HepG2 (cell line): ENCODE data around the gene ZFAND6. TPM values are rescaled to one million over a fixed set of nuclear protein-coding genes. Genes with fewer than 3 reads are reported as not detected.
A peak's percentile ranks its signal among the peaks of the same experiment; 100 is the strongest.

Source experiments
- CEBPZ ChIP-seq: IDR thresholded peaks from 2 replicates; pipeline ENCODE4 v1.6.1; 2012; ENCODE audit warnings: low read length, improper control_type of control experiment
- CENPT ChIP-seq: sonication (generic); formaldehyde crosslinking; IDR thresholded peaks from 2 replicates; pipeline ENCODE4 v1.8.0; 2022; ENCODE audit warnings: low read depth, mild to moderate bottlenecking, moderate library complexity, missing genetic modification reagents
- CHD4 ChIP-seq: fragments of 200-600 bp; sonication (generic); IDR thresholded peaks from 2 replicates; pipeline ENCODE4 v1.7.0; 2017; ENCODE audit warnings: mild to moderate bottlenecking, low read length, borderline replicate concordance
- FOXA3 ChIP-seq: IDR thresholded peaks from 2 replicates; pipeline ENCODE4 v1.6.1; 2016; ENCODE audit warnings: missing genetic modification reagents, missing compliant biosample characterization
- HOXA5 ChIP-seq: sonication (generic); formaldehyde crosslinking; IDR thresholded peaks from 2 replicates; pipeline ENCODE4 v1.4.0; 2020; ENCODE audit warnings: missing genetic modification reagents
- KDM2A ChIP-seq: sonication (generic); formaldehyde crosslinking; IDR thresholded peaks from 2 replicates; pipeline ENCODE4 v1.4.0; 2020; ENCODE audit warnings: low read depth, missing genetic modification reagents, borderline replicate concordance
- KDM4B ChIP-seq: sonication (generic); formaldehyde crosslinking; IDR thresholded peaks from 2 replicates; pipeline ENCODE4 v1.4.0; 2020; ENCODE audit warnings: missing genetic modification reagents
- MLLT10 ChIP-seq: sonication (generic); formaldehyde crosslinking; IDR thresholded peaks from 2 replicates; pipeline ENCODE4 v1.4.0; 2020; ENCODE audit warnings: missing genetic modification reagents
- ONECUT2 ChIP-seq: sonication (generic); formaldehyde crosslinking; IDR thresholded peaks from 2 replicates; pipeline ENCODE4 v1.4.0; 2020; ENCODE audit warnings: missing genetic modification reagents
- RELA ChIP-seq: sonication (generic); formaldehyde crosslinking; IDR thresholded peaks from 2 replicates; pipeline ENCODE4 v1.4.0; 2020; ENCODE audit warnings: missing genetic modification reagents
- ZFP90 ChIP-seq: sonication (generic); formaldehyde crosslinking; IDR thresholded peaks from 2 replicates; pipeline ENCODE4 v1.8.0; 2022; ENCODE audit warnings: missing genetic modification reagents, mild to moderate bottlenecking, inconsistent platforms, borderline replicate concordance
- ZMYM4 ChIP-seq: sonication (generic); formaldehyde crosslinking; IDR thresholded peaks from 2 replicates; pipeline ENCODE4 v1.8.1; 2023; ENCODE audit warnings: mild to moderate bottlenecking, missing genetic modification reagents
- ZNF10 ChIP-seq: sonication (generic); formaldehyde crosslinking; IDR thresholded peaks from 2 replicates; pipeline ENCODE4 v1.4.0; 2020; ENCODE audit warnings: mild to moderate bottlenecking, low read depth, missing genetic modification reagents, borderline replicate concordance
- ZNF577 ChIP-seq: sonication (generic); formaldehyde crosslinking; IDR thresholded peaks from 2 replicates; pipeline ENCODE4 v1.4.0; 2020; ENCODE audit warnings: mild to moderate bottlenecking, low read depth, missing genetic modification reagents, borderline replicate concordance
- ZNF772 ChIP-seq: sonication (generic); formaldehyde crosslinking; IDR thresholded peaks from 2 replicates; pipeline ENCODE4 v1.5.0; 2020; ENCODE audit warnings: mild to moderate bottlenecking, missing genetic modification reagents
- polyA plus RNA-seq, 8 experiments: library from polyadenylated mRNA; depleted of rRNA in 3 of 8; stranded (reverse) in 7 of 8; unstranded in 1 of 8; fragments of >200 nt; fragmentation: Illumina TruSeq in 4 of 8; extraction: Trizol in 4 of 8; gene quantifications; 2 replicates each; pipeline versions ENCODE4 v1.2.1 to v1.2.3, GENCODE V29; 2011 to 2016; ENCODE audit warnings: low read depth in 4 of 8, missing spikeins in 1 of 8, mixed read lengths in 1 of 8; ENCODE audit not compliant: insufficient read depth in 1 of 8
- total RNA-seq, 5 experiments: library from RNA; depleted of rRNA; stranded (reverse); fragments of >200 nt; fragmentation: Illumina TruSeq; extraction: Trizol; gene quantifications; 2 replicates each; pipeline ENCODE4 v1.2.3, GENCODE V29; 2016; ENCODE audit warnings: low read depth in 1 of 5
- TF ChIP-seq, protein P1 (sequence below): sonication (generic); formaldehyde crosslinking; IDR thresholded peaks from 2 replicates; pipeline ENCODE4 v1.4.0; 2020; ENCODE audit warnings: missing genetic modification reagents
- TF ChIP-seq, protein P2 (sequence below): sonication (generic); formaldehyde crosslinking; IDR thresholded peaks from 2 replicates; pipeline ENCODE4; 2020; ENCODE audit warnings: missing genetic modification reagents, mild to moderate bottlenecking, borderline replicate concordance
- TF ChIP-seq, protein P3 (sequence below): sonication (generic); formaldehyde crosslinking; IDR thresholded peaks from 2 replicates; pipeline ENCODE4 v1.4.0; 2020; ENCODE audit warnings: mild to moderate bottlenecking, missing genetic modification reagents
- TF ChIP-seq, protein P4 (sequence below): sonication (generic); formaldehyde crosslinking; IDR thresholded peaks from 2 replicates; pipeline ENCODE4 v1.8.1; 2023; ENCODE audit warnings: mild to moderate bottlenecking, moderate library complexity, missing genetic modification reagents

Gene ZFAND6
- total and polyA plus RNA-seq, 2 of the 13 experiments (the other 11 are each of a cell fraction or from before 2014, with no cell fraction given) = 84.2 to 115 TPM

GRCh38 chr15:80058851-80059785, at the start of gene ZFAND6 (continued):
- TF ChIP-seq CEBPZ = no peak
- TF ChIP-seq, protein P1, sequence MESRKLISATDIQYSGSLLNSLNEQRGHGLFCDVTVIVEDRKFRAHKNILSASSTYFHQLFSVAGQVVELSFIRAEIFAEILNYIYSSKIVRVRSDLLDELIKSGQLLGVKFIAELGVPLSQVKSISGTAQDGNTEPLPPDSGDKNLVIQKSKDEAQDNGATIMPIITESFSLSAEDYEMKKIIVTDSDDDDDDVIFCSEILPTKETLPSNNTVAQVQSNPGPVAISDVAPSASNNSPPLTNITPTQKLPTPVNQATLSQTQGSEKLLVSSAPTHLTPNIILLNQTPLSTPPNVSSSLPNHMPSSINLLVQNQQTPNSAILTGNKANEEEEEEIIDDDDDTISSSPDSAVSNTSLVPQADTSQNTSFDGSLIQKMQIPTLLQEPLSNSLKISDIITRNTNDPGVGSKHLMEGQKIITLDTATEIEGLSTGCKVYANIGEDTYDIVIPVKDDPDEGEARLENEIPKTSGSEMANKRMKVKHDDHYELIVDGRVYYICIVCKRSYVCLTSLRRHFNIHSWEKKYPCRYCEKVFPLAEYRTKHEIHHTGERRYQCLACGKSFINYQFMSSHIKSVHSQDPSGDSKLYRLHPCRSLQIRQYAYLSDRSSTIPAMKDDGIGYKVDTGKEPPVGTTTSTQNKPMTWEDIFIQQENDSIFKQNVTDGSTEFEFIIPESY (CRISPR knock-in tag) = no peak
- no peak for TF ChIP-seq CHD4
- TF ChIP-seq KDM4B (CRISPR knock-in tag) = no peak
- TF ChIP-seq, protein P2, sequence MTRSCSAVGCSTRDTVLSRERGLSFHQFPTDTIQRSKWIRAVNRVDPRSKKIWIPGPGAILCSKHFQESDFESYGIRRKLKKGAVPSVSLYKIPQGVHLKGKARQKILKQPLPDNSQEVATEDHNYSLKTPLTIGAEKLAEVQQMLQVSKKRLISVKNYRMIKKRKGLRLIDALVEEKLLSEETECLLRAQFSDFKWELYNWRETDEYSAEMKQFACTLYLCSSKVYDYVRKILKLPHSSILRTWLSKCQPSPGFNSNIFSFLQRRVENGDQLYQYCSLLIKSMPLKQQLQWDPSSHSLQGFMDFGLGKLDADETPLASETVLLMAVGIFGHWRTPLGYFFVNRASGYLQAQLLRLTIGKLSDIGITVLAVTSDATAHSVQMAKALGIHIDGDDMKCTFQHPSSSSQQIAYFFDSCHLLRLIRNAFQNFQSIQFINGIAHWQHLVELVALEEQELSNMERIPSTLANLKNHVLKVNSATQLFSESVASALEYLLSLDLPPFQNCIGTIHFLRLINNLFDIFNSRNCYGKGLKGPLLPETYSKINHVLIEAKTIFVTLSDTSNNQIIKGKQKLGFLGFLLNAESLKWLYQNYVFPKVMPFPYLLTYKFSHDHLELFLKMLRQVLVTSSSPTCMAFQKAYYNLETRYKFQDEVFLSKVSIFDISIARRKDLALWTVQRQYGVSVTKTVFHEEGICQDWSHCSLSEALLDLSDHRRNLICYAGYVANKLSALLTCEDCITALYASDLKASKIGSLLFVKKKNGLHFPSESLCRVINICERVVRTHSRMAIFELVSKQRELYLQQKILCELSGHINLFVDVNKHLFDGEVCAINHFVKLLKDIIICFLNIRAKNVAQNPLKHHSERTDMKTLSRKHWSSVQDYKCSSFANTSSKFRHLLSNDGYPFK (CRISPR knock-in tag) = peak; percentile 83; the same call in 1 of the 2 replicates
- TF ChIP-seq ZNF577 = no peak
- TF ChIP-seq ZFP90 = peak; percentile 58; the same call in 1 of the 2 replicates
- no peak for TF ChIP-seq ZNF772 (CRISPR knock-in tag)
- TF ChIP-seq FOXA3 (CRISPR knock-in tag) = no peak
- TF ChIP-seq, protein P3, sequence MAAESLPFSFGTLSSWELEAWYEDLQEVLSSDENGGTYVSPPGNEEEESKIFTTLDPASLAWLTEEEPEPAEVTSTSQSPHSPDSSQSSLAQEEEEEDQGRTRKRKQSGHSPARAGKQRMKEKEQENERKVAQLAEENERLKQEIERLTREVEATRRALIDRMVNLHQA = no peak
- TF ChIP-seq, protein P4, sequence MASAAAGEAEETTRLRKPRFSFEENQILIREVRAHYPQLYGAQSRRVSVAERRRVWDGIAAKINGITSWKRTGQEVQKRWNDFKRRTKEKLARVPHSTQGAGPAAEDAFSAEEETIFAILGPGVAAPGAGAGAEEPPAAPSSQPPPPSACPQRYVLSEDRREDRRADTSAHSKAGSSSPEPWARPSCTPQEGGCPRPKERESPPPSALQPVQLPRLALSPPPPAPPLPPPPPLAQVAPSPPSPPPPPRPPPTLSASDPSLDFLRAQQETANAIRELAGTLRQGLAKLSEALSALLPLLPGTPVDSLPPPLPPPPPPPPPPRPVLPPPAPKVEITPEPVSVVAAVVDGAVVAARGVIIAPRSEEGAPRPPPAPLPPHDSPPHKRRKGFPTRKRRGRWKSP (CRISPR knock-in tag) = peak; percentile 78; the same call in 1 of the 2 replicates
- no peak for TF ChIP-seq ZNF10
- no peak for TF ChIP-seq RELA
- no peak for TF ChIP-seq KDM2A
- TF ChIP-seq ONECUT2 = no peak
- TF ChIP-seq MLLT10 (CRISPR knock-in tag) = no peak
- peak; percentile 74; the same call in 1 of the 2 replicates for TF ChIP-seq ZMYM4
- 0 out of 2 replicates have a peak, but pooled peaks have one; percentile 16 for TF ChIP-seq HOXA5
- no peak for TF ChIP-seq CENPT (CRISPR knock-in tag)
